PC-9 (cell line): ENCODE measurements around the gene BRDT. TPM values are rescaled to one million over a fixed set of nuclear protein-coding genes. Genes with fewer than 3 reads are reported as not detected.

Experiments
- BruUV-seq: library from RNA; stranded (reverse); fragments of 400-500 nt; replicated peaks from 2 replicates; lab custom pipeline; 2021; lab: Mats Ljungman, UMichigan
- CTCF ChIA-PET: fragments of 300-600 bp; sonication (Branson Sonifier 250); formaldehyde crosslinking; loops from one replicate; lab custom pipeline; 2022; ENCODE audit warnings: antibody characterized with exemption; lab: Charles Lee
- POLR2A ChIA-PET: fragments of 300-600 bp; sonication (Branson Sonifier 250); formaldehyde crosslinking; loops from one replicate; lab custom pipeline; 2022; ENCODE audit warnings: antibody characterized with exemption; ENCODE audit not compliant: unreplicated experiment; lab: Charles Lee
- DNase-seq, 2 experiments: peaks; one replicate each; pipeline versions ENCODE4 v3.0.0 to v3.0.0-alpha.2; 2015 to 2022; ENCODE audit warnings: mixed read lengths in 1 of 2
- H2AFZ ChIP-seq: fragments of 200-600 bp; sonication (generic); 2 replicates; pipeline ENCODE4 v1.8.1; 2017; ENCODE audit warnings: antibody characterized with exemption
- H3F3A ChIP-seq: fragments of 200-600 bp; sonication (generic); 2 replicates; pipeline ENCODE4 v1.8.1; 2017; ENCODE audit warnings: antibody characterized with exemption, mild to moderate bottlenecking, low read depth; ENCODE audit not compliant: insufficient read depth
- H3K27ac ChIP-seq: fragments of 200-600 bp; sonication (generic); 2 replicates; pipeline ENCODE4 v1.6.1; 2016; ENCODE audit warnings: mixed run types
- H3K27me3 ChIP-seq: fragments of 200-600 bp; sonication (generic); 2 replicates; pipeline ENCODE4 v1.6.1; 2016; ENCODE audit warnings: low read depth, mixed run types; ENCODE audit not compliant: insufficient read depth
- H3K36me3 ChIP-seq: fragments of 200-600 bp; sonication (generic); 2 replicates; pipeline ENCODE4 v1.6.1; 2016; ENCODE audit warnings: low read depth, mixed run types
- H3K4me1 ChIP-seq: fragments of 200-600 bp; sonication (generic); replicated peaks from 2 replicates; pipeline ENCODE4 v1.6.1; 2016; ENCODE audit warnings: mixed run types; ENCODE audit not compliant: insufficient read depth
- H3K4me2 ChIP-seq: fragments of 200-600 bp; sonication (generic); 2 replicates; pipeline ENCODE4 v1.6.1; 2017; ENCODE audit warnings: mixed run types
- H3K4me3 ChIP-seq: fragments of 200-600 bp; sonication (generic); 2 replicates; pipeline ENCODE4 v1.6.1; 2016; ENCODE audit warnings: mixed run types
- H3K79me2 ChIP-seq: fragments of 200-600 bp; sonication (generic); 2 replicates; pipeline ENCODE4 v1.6.1; 2017; ENCODE audit warnings: low read depth, mixed run types
- H3K9me2 ChIP-seq: fragments of 200-600 bp; sonication (generic); 2 replicates; pipeline ENCODE4 v1.8.1; 2017; ENCODE audit warnings: mild to moderate bottlenecking; ENCODE audit not compliant: insufficient read depth
- H3K9me3 ChIP-seq: fragments of 200-600 bp; sonication (generic); 2 replicates; pipeline ENCODE4 v1.8.1; 2016; ENCODE audit warnings: low read depth; ENCODE audit not compliant: insufficient read depth
- H4K20me1 ChIP-seq: fragments of 200-600 bp; sonication (generic); 2 replicates; pipeline ENCODE4 v1.8.1; 2017; ENCODE audit not compliant: insufficient read depth
- EZH2 ChIP-seq: fragments of 200-600 bp; sonication (generic); IDR thresholded peaks from 2 replicates; pipeline ENCODE4 v1.8.0; 2017; ENCODE audit warnings: antibody characterized with exemption, low read depth
- intact Hi-C: fragments of 100-400 bp; cut with micrococcal nuclease; formaldehyde crosslinking; loops from one replicate; pipeline ENCODE4 v1.10.0; 2022; ENCODE audit not compliant: unreplicated experiment
- total RNA-seq: library from RNA; stranded (reverse); gene quantifications from 2 replicates; pipeline ENCODE4 v1.2.3, GENCODE V29; 2021
- TF ChIP-seq, protein P1 (sequence below): fragments of 200-600 bp; sonication (generic); conservative IDR thresholded peaks from 2 replicates; pipeline ENCODE4 v1.6.1; 2017; ENCODE audit warnings: mixed run types, antibody characterized with exemption, mild to moderate bottlenecking, moderate library complexity

The BRDT gene
- total RNA-seq, 1 experiment from 2014 or later = not detected

DNA sequence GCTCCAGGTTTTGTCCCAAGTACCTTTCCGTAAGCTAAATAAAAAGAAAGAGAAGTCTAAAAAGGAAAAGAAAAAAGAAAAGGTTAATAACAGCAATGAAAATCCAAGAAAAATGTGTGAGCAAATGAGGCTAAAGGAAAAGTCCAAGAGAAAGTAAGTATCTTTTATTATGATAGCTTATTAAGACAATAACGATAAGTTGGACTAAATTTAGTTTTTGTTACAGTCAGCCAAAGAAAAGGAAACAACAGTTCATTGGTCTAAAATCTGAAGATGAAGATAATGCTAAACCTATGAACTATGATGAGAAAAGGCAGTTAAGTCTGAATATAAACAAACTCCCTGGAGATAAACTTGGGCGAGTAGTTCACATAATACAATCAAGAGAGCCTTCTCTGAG, 31.5 kb downstream of the BRDT start:
- H2AFZ ChIP-seq = no peak overlapping the region

DNA sequence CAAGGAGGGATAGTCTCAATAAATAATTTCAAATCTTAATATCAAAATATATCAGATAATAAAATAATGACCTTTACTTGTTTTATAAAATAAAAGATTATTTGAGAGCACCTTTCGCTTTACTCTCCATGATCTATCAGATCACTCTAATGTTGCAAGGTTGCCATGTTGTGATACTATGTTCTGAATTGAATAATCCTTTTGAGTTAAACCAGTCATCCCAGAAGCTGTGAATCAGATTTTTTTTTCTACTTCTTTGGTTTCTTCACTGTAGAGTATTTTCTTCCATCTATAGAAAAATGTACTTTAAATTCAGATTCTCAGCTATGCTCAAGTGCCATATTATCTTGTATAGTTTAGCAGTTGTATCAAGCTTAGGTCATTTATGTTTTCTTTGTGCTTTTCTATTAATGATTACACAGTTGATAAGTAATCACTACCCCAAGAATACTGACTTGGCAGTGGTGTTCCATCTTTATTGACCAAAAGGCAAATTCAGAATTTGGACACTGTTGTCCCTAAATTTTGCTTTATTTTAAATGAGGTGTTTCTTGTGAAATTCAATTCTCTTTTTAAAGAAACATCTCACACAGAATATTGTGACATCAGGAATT, 32.9 kb downstream of the BRDT start:
- H3K36me3 ChIP-seq = no peaks in the 10 kb centered on the region
- no peaks in the 10 kb centered on the region; the same call in 1 of the 2 replicates for H3K9me2 ChIP-seq
- no peaks in the 10 kb centered on the region for H3K79me2 ChIP-seq
- no peak overlapping the region for H3K4me2 ChIP-seq
- ChIA-PET POLR2A (no interaction called here), CTCF (no interaction called here)
- H4K20me1 ChIP-seq = no peaks in the 10 kb centered on the region
- DNase-seq = no peak
- H3K27ac ChIP-seq = no peak overlapping the region
- H2AFZ ChIP-seq = no peak overlapping the region
- no peaks in the 10 kb centered on the region for H3K4me1 ChIP-seq
- BruUV-seq = no TSS peak
- TF ChIP-seq EZH2 = no peak
- TF ChIP-seq, protein P1, sequence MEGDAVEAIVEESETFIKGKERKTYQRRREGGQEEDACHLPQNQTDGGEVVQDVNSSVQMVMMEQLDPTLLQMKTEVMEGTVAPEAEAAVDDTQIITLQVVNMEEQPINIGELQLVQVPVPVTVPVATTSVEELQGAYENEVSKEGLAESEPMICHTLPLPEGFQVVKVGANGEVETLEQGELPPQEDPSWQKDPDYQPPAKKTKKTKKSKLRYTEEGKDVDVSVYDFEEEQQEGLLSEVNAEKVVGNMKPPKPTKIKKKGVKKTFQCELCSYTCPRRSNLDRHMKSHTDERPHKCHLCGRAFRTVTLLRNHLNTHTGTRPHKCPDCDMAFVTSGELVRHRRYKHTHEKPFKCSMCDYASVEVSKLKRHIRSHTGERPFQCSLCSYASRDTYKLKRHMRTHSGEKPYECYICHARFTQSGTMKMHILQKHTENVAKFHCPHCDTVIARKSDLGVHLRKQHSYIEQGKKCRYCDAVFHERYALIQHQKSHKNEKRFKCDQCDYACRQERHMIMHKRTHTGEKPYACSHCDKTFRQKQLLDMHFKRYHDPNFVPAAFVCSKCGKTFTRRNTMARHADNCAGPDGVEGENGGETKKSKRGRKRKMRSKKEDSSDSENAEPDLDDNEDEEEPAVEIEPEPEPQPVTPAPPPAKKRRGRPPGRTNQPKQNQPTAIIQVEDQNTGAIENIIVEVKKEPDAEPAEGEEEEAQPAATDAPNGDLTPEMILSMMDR = no peak
- no peaks in the 10 kb centered on the region for H3K27me3 ChIP-seq
- no peak overlapping the region for H3K4me3 ChIP-seq
- no peaks in the 10 kb centered on the region for H3K9me3 ChIP-seq
- intact Hi-C loops = no loop called here
- H3F3A ChIP-seq = no peaks in the 10 kb centered on the region

More for the DNA sequence above, 31.5 kb downstream of the BRDT start:
- Histone ChIP-seq H3F3A (no peaks in the 10 kb centered on the region), H3K4me2 (no peak overlapping the region), H3K9me3 (no peaks in the 10 kb centered on the region), H4K20me1 (no peaks in the 10 kb centered on the region), H3K9me2 (no peaks in the 10 kb centered on the region), H3K27me3 (no peaks in the 10 kb centered on the region), H3K79me2 (no peaks in the 10 kb centered on the region), H3K27ac (no peak overlapping the region), H3K4me1 (no peaks in the 10 kb centered on the region), H3K36me3 (no peaks in the 10 kb centered on the region), H3K4me3 (no peak overlapping the region)
- POLR2A ChIA-PET = no interaction called here
- DNase-seq = no peak
- intact Hi-C loops = no loop called here
- no peak for TF ChIP-seq EZH2
- TF ChIP-seq, protein P1 = no peak
- BruUV-seq = no TSS peak
- CTCF ChIA-PET = interaction anchor here (0.7 kb wide), 1 partner anchor 62 kb away, joined by 4 read pairs; no protein-coding TSS in a partner anchor

DNA sequence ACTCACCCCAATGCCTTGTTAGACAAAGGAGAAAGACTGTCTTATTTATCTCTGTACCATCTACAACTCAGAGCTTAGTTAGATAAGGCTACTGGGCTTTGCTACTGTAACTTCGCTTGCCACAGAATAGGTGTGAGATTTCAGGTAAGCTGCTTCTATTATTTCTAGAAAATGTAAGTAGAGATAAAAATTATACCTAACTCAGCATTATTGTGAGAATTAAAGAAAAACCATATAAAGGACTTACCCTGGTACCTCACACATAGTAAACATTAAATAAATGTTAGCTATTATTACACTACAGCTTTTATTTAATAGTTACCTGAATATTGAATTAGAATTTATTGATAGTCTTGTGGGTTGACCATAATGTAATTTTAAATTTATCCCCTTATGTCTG, 44.1 kb downstream of the BRDT start:
- DNase-seq = no peak
- Histone ChIP-seq H3K27me3 (no peaks in the 10 kb centered on the region), H4K20me1 (no peaks in the 10 kb centered on the region), H3K4me2 (no peak overlapping the region), H3K4me1 (no peaks in the 10 kb centered on the region), H3K4me3 (no peak overlapping the region), H3K27ac (no peak overlapping the region), H2AFZ (no peak overlapping the region), H3K9me2 (no peaks in the 10 kb centered on the region), H3K79me2 (no peaks in the 10 kb centered on the region), H3K9me3 (no peaks in the 10 kb centered on the region), H3K36me3 (no peaks in the 10 kb centered on the region), H3F3A (0 out of 2 replicates have a peak, but pooled peaks cover 5% of the 10 kb centered on the region)
- BruUV-seq = no TSS peak
- ChIA-PET POLR2A (no interaction called here), CTCF (interaction anchor here (0.6 to 0.7 kb wide), 2 partner anchors 202 to 1402 kb away, joined by 3 to 5 read pairs; no protein-coding TSS in a partner anchor)
- intact Hi-C loops = no loop called here
- TF ChIP-seq, protein P1 = no peak
- no peak for TF ChIP-seq EZH2
